A549 (cell line): ENCODE results near the gene RASSF4. TPM values are rescaled to one million over a fixed set of nuclear protein-coding genes. Genes with fewer than 3 reads are reported as not detected.

Experiments
- ATAC-seq, 2 experiments: fragments of 200-7000 bp in 1 of 2; fragments of >200 bp in 1 of 2; cut with Nextera tagmentation in 1 of 2; cut with Tn5 transposase in 1 of 2; 3 replicates each; pipeline versions ENCODE4 v1.8.0 to v1.9.1; 2018 to 2020; ENCODE audit warnings: mild to moderate bottlenecking in 1 of 2, moderate library complexity in 1 of 2
- CTCF ChIA-PET: fragments of 300-600 bp; sonication (Branson Sonifier 250); formaldehyde crosslinking; extraction: SDS; loops from one replicate; lab custom pipeline; 2021; ENCODE audit warnings: antibody characterized with exemption, inconsistent platforms; lab: Yijun Ruan, JAX
- POLR2A ChIA-PET: fragments of 350-600 bp; formaldehyde crosslinking; extraction: SDS; loops from one replicate; lab custom pipeline; 2021; ENCODE audit warnings: antibody characterized with exemption, inconsistent platforms; lab: Yijun Ruan, JAX
- DNase-seq, 2 experiments: peaks; one replicate each; pipeline versions ENCODE4 v3.0.0 to v3.0.0-alpha.2; 2011 to 2016; ENCODE audit warnings: low read depth in 1 of 2, low spot score in 1 of 2
- FAIRE-seq: peaks from 2 replicates; lab custom pipeline; 2011; peaks lifted over from hg19 to GRCh38; lab: Jason Lieb, UNC
- H3K27ac ChIP-seq, 2 experiments: fragments of >200 bp; sonication (Bioruptor Twin); formaldehyde crosslinking; 3 replicates each; pipeline ENCODE4 v1.5.1; 2016 to 2017
- H3K4me1 ChIP-seq: fragments of >200 bp; sonication (Bioruptor Twin); formaldehyde crosslinking; 3 replicates; pipeline ENCODE4 v1.6.1; 2016
- H3K4me2 ChIP-seq: fragments of >200 bp; sonication (Bioruptor Twin); formaldehyde crosslinking; 3 replicates; pipeline ENCODE4 v1.6.1; 2016
- H3K4me3 ChIP-seq: fragments of >200 bp; sonication (Bioruptor Twin); formaldehyde crosslinking; 3 replicates; pipeline ENCODE4 v1.5.1; 2016
- H3K9me3 ChIP-seq: fragments of >200 bp; sonication (Bioruptor Twin); formaldehyde crosslinking; 3 replicates; pipeline ENCODE4 v1.6.1; 2016
- CEBPB ChIP-seq, 2 experiments: fragments of >200 bp in 1 of 2; sonication (Bioruptor Twin) in 1 of 2; formaldehyde crosslinking in 1 of 2; IDR thresholded peaks; 2 replicates each; pipeline ENCODE4 v1.6.1; 2012 to 2016
- CHD2 ChIP-seq: fragments of 150-350 bp; IDR thresholded peaks from 2 replicates; pipeline ENCODE4 v1.6.1; 2014; ENCODE audit warnings: low read length; ENCODE audit not compliant: partially characterized antibody
- CHD4 ChIP-seq: fragments of 200-600 bp; sonication (generic); IDR thresholded peaks from 2 replicates; pipeline ENCODE4 v1.6.1; 2016; ENCODE audit warnings: antibody characterized with exemption, mild to moderate bottlenecking, borderline replicate concordance
- EHMT2 ChIP-seq: fragments of 200-600 bp; sonication (generic); IDR thresholded peaks from 2 replicates; pipeline ENCODE4 v1.6.1; 2016; ENCODE audit warnings: antibody characterized with exemption, low read depth, mild to moderate bottlenecking, moderate library complexity
- ESRRA ChIP-seq: fragments of 150-350 bp; IDR thresholded peaks from 2 replicates; pipeline ENCODE4 v1.6.1; 2014; ENCODE audit warnings: mild to moderate bottlenecking, low read length, borderline replicate concordance
- FOSL2 ChIP-seq, 2 experiments: fragments of 450-650 bp in 1 of 2; fragments of >200 bp in 1 of 2; sonication (Bioruptor Twin) in 1 of 2; formaldehyde crosslinking; IDR thresholded peaks; 2 replicates each; pipeline versions ENCODE4 v1.5.0 to v1.6.1; 2016 to 2020; ENCODE audit warnings: mild to moderate bottlenecking in 1 of 2, moderate library complexity in 1 of 2
- FOXS1 ChIP-seq: fragments of 250-450 bp; sonication (Bioruptor Pico); IDR thresholded peaks from 2 replicates; pipeline ENCODE4 v1.5.0; 2020; ENCODE audit warnings: mild to moderate bottlenecking, moderate library complexity
- HDAC2 ChIP-seq: fragments of 200-600 bp; sonication (generic); IDR thresholded peaks from 2 replicates; pipeline ENCODE4 v1.6.1; 2016
- HOXA7 ChIP-seq: fragments of 250-450 bp; sonication (Bioruptor Pico); IDR thresholded peaks from 2 replicates; pipeline ENCODE4 v1.5.0; 2020; ENCODE audit warnings: mild to moderate bottlenecking, moderate library complexity
- MAZ ChIP-seq: fragments of 150-350 bp; IDR thresholded peaks from 2 replicates; pipeline ENCODE4 v1.6.1; 2014; ENCODE audit warnings: antibody characterized with exemption, low read depth, low read length, borderline replicate concordance
- NFE2L2 ChIP-seq: fragments of 150-350 bp; conservative IDR thresholded peaks from 2 replicates; pipeline ENCODE4 v1.6.1; 2014; ENCODE audit warnings: low read length
- NR3C1 ChIP-seq: fragments of >200 bp; sonication (Bioruptor Twin); formaldehyde crosslinking; IDR thresholded peaks from 3 replicates; pipeline ENCODE4 v1.6.1; 2017
- POLR2A ChIP-seq: IDR thresholded peaks from 2 replicates; pipeline ENCODE4 v1.6.1; 2012; ENCODE audit warnings: mild to moderate bottlenecking, low read length
- POLR2AphosphoS2 ChIP-seq: conservative IDR thresholded peaks from 2 replicates; pipeline ENCODE4 v1.6.1; 2012; ENCODE audit warnings: low read length, improper control_type of control experiment, inconsistent platforms
- RNF2 ChIP-seq: fragments of 200-600 bp; sonication (generic); IDR thresholded peaks from 2 replicates; pipeline ENCODE4 v1.6.1; 2016; ENCODE audit warnings: low read depth, mild to moderate bottlenecking, antibody characterized with exemption, moderate library complexity, borderline replicate concordance
- SMC3 ChIP-seq: fragments of >200 bp; sonication (Bioruptor Twin); formaldehyde crosslinking; IDR thresholded peaks from 3 replicates; pipeline ENCODE4 v1.6.1; 2018; ENCODE audit warnings: inconsistent platforms
- SREBF2 ChIP-seq: fragments of 450-650 bp; IDR thresholded peaks from 2 replicates; pipeline ENCODE4 v1.6.1; 2014; ENCODE audit warnings: mild to moderate bottlenecking, moderate library complexity
- TFCP2L1 ChIP-seq: fragments of 250-450 bp; sonication (Bioruptor Pico); IDR thresholded peaks from 2 replicates; pipeline ENCODE4 v1.5.0; 2021; ENCODE audit warnings: mild to moderate bottlenecking
- ZFP36 ChIP-seq: fragments of 450-650 bp; IDR thresholded peaks from 2 replicates; pipeline ENCODE4 v1.6.1; 2014; ENCODE audit warnings: borderline replicate concordance; ENCODE audit not compliant: partially characterized antibody
- ZNF302 ChIP-seq: fragments of 250-450 bp; sonication (Bioruptor Pico); IDR thresholded peaks from 2 replicates; pipeline ENCODE4 v1.9.0; 2021; ENCODE audit warnings: inconsistent platforms, mild to moderate bottlenecking, moderate library complexity
- WGBS: methylation state at CpG from one replicate; pipeline ENCODE4 v1.1.6; 2017; ENCODE audit errors: missing lambda C conversion rate; 5-methylcytosine and 5-hydroxymethylcytosine counted together
- polyA plus RNA-seq, 4 experiments: library from polyadenylated mRNA; depleted of rRNA in 3 of 4; stranded (reverse); fragments of >200 nt; fragmentation: RNase III in 1 of 4; extraction: RNeasy Plus Mini Kit Qiagen cat#74134 plus additional on column Dnase treatment in 1 of 4; gene quantifications; 2 replicates in 3 of 4; 3 replicates in 1 of 4; pipeline ENCODE4 v1.2.3, GENCODE V29; 2011 to 2017
- TF ChIP-seq, protein P1 (sequence below): fragments of >200 bp; sonication (Bioruptor Twin); formaldehyde crosslinking; IDR thresholded peaks from 3 replicates; pipeline ENCODE4 v1.5.1; 2016
- TF ChIP-seq, protein P2 (sequence below): IDR thresholded peaks from 2 replicates; pipeline ENCODE4 v1.6.1; 2012; ENCODE audit warnings: low read depth, borderline replicate concordance
- TF ChIP-seq, protein P3 (sequence below): IDR thresholded peaks from 2 replicates; pipeline ENCODE4 v1.6.1; 2012

Gene RASSF4
- polyA plus RNA-seq, 2 of the 4 experiments (the other 2 are of a cell fraction): 1.9 to 2.2 TPM

DNA sequence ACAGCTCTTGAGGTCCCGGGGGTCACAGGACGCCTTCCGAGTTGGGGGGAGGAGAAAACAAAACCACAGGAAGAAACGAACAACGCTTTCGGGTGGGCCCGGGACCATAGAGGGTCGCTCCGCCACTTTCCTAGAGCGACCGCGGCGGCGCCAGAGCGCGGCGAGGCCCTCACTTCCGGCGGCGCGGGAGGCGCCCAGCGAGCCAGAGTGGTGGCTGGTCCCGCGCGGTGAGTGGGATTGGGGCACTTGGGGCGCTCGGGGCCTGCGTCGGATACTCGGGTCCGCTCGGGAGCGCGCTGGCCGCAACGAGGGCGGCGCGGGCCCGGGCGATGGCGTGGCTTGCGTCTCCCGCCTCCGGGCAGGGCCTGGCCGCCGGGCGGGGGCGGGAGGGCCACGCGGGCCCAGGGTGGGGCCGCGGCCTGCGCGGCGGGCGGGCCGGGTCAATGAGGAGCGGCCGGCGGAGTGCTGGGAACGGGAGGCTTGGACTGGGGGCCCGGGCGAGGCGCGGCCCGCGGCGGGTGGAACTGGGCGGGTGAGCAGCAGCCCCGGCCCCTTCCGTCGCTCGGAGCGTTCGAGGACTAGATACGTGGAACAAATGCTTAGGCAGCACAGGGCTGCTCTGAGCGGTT lies 41.3 kb downstream of the RASSF4 start, which contains the start of gene ZNF22 (continued):
- TF ChIP-seq, protein P1, sequence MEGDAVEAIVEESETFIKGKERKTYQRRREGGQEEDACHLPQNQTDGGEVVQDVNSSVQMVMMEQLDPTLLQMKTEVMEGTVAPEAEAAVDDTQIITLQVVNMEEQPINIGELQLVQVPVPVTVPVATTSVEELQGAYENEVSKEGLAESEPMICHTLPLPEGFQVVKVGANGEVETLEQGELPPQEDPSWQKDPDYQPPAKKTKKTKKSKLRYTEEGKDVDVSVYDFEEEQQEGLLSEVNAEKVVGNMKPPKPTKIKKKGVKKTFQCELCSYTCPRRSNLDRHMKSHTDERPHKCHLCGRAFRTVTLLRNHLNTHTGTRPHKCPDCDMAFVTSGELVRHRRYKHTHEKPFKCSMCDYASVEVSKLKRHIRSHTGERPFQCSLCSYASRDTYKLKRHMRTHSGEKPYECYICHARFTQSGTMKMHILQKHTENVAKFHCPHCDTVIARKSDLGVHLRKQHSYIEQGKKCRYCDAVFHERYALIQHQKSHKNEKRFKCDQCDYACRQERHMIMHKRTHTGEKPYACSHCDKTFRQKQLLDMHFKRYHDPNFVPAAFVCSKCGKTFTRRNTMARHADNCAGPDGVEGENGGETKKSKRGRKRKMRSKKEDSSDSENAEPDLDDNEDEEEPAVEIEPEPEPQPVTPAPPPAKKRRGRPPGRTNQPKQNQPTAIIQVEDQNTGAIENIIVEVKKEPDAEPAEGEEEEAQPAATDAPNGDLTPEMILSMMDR: no peak
- TF ChIP-seq, protein P2, sequence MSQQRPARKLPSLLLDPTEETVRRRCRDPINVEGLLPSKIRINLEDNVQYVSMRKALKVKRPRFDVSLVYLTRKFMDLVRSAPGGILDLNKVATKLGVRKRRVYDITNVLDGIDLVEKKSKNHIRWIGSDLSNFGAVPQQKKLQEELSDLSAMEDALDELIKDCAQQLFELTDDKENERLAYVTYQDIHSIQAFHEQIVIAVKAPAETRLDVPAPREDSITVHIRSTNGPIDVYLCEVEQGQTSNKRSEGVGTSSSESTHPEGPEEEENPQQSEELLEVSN: peak; percentile 94
- TF ChIP-seq MAZ (no peak), TFCP2L1 (no peak), HDAC2 (no peak), CEBPB (IDR thresholded peaks at IDR 0.05) (no peak), EHMT2 (no peak), SMC3 (no peak), CHD2 (no peak), NFE2L2 (no peak), FOSL2 (IDR thresholded peaks at IDR 0.05) (no peak), FOSL2 (CRISPR knock-in tag; IDR thresholded peaks at IDR 0.05) (no peak), CHD4 (no peak), HOXA7 (CRISPR knock-in tag) (no peak), ZFP36 (no peak), RNF2 (no peak), POLR2A (no peak), FOXS1 (CRISPR knock-in tag) (no peak), ZNF302 (CRISPR knock-in tag) (no peak)
- TF ChIP-seq, protein P3, sequence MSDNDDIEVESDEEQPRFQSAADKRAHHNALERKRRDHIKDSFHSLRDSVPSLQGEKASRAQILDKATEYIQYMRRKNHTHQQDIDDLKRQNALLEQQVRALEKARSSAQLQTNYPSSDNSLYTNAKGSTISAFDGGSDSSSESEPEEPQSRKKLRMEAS: peak; percentile 89

DNA sequence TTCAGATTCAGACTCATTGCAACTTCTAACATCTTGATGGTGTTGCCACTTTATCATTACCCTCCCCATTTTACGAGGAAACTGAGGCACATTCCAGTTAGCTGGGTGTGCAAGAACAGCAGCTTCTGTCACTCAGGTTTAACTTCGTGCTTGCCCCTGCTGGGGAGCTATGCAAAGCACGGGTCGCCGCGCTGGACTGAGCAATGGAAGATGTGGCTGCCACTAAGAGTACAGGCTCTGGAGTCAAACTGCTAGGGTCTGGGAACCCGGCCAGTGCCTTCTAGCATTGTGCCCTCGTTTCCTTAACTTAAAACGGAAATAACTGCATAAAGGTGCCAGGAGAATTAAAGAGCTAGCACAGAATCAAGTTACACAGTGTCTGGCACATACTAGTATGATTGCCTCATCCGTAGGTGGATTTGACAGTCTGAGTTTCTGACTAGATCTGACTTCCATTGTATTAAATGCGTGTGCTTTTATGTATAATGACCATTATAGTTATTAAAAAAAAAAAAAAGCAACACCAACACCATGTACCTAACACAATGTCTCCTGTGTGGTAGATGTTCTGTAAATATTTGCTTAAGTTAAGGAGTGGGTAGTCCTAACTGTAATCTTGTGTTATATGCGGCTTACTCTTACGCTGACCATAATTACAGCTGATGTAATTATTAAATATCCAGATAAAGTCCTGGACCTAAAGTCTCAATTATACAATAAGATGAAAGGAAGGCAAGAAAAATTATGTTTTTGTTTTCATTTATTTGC lies 42.0 kb downstream of the RASSF4 start:
- peak overlapping the region; percentile 80 for H3K4me2 ChIP-seq
- peak overlapping the region; percentile 76 to 92 for H3K27ac ChIP-seq
- peak; percentile 15 to 23 for DNase-seq
- peaks cover 50% of the 10 kb centered on the region for H3K9me3 ChIP-seq
- FAIRE-seq: no peak
- H3K4me1 ChIP-seq: 0 out of 3 replicates have a peak, but pooled peaks cover 3% of the 10 kb centered on the region
- CTCF ChIA-PET: no interaction called here
- WGBS: 69% methylated on average over 13 of the region's 13 CpGs
- TF ChIP-seq ESRRA (no peak), FOSL2 (IDR thresholded peaks at IDR 0.05) (no peak), FOSL2 (CRISPR knock-in tag; IDR thresholded peaks at IDR 0.05) (no peak), ZFP36 (no peak), NR3C1 (no peak), SREBF2 (no peak), POLR2AphosphoS2 (no peak)
- peak in 1 of 2 experiments; percentile 46; a peak in 3 of 6 replicates for ATAC-seq
- H3K4me3 ChIP-seq: peak overlapping the region; percentile 62
- POLR2A ChIA-PET: no interaction called here
